CD4-positive, alpha-beta T cell treated with Interleukin-2 at 100 ng/mL for 4 hours (primary cell): ENCODE results near the gene CLBA1.

Experiments used
- DNase-seq: peaks from one replicate; pipeline ENCODE4 v3.0.0-alpha.2; 2020; ENCODE audit warnings: low spot score

The CLBA1 gene

DNA sequence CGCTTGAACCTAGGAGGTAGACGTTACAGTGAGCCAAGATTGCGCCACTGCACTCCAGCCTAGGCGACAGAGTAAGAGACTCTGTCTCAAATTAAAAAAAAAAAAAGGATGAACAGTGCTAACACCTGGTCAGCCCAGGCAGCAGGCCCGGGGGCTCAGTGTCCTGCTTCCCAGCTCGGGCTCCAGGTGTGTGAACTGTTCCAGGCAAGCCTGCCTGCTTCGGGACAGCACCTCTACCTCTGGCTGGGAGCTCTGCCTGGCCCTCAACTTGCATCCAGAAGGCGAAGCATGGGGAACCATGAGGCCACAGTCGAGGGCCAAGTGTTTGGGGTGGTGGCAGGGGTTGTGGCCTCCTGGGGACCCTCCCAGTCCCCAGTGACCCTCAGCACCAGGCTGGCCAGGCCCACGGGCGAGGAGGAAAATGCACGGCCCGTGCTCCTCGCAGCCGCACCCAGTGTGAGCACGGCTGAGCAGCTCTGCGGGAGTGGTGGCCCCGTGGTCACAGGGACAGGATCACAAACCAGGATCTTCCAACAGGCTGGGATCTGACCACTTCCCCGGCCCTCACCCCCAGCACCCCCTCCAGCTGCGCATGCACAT, 19.8 kb downstream of the CLBA1 start:
- no peak for DNase-seq

DNA sequence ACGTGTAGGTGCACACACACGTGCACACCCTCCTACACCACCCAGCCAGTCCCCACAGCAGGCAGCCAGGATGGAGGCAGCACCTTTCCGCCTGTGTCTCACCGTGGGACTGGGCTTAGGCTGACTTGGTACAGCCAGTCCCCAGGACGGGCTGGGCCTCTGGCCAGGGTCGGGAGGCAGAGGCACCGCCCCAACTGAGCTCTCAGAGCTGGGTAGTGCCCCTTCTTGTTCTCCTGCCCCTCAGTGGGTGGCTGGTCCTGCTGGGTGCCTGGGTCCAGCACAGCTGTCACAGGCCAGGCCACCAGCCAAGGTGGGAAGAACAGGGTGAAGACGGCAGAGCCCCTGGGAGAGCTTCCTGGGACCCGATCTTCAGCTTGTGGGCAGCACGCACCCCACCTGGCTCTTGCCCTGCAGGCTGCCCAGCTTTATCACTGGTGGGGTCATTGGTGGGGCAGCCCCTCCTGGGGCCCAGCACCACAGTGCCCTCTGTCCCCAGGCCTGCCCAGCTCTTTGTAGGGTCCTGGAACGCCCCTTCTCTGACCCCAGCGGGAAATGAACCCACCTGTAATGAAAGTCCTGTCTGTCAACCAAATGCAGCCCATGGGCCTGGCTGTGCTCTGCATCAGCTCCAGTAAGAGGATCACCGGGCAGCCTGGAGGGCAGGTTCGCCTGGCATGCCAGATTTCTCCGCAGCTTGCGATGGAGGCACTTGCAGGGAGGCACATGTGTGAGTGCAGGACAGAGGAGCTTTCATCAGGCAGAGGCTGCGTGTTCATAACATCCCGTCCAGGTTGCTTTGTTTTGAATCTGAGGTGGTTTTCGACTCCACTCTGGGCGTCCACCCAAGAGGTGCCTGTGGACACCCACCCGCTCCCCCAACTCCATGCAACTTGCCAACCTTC, 20.6 kb downstream of the CLBA1 start:
- no peak for DNase-seq

DNA sequence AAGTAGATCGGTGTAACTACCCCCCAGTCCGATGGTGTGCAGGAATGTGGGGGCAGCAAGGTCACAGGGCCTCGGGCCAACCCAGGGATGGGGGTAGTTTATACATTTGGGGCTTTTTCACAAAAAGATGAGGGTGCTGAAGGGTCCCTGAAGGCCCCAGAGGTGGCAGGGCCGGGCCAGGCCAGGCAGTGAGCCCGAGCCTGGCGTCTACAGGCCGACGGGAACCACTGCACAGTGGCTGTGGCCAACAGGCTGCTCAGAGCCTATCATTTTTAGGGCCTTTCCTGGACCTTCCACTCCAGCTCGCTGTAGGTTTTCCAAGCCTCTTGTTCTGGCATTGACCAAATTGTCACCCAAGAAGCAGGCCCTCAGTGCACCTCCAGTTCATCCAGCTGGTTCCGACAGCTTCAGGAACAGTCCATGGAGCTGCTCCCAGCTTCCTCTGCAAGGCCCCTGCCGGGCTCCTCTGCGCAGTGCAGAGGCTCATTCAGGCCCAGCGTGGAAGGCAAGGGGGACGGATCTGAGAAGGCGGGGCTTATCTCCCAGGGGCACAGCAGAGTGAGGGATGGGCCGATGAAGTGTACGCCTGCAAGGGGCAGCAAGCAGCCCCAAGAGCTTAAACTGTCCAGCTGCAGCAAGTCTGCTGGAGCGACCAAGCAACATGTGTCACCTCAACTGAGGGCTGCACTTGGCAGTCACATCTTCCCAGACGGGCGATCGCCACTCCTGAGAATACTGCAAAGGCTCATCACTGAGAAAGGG, 21.4 kb downstream of the CLBA1 start:
- no peak for DNase-seq

DNA sequence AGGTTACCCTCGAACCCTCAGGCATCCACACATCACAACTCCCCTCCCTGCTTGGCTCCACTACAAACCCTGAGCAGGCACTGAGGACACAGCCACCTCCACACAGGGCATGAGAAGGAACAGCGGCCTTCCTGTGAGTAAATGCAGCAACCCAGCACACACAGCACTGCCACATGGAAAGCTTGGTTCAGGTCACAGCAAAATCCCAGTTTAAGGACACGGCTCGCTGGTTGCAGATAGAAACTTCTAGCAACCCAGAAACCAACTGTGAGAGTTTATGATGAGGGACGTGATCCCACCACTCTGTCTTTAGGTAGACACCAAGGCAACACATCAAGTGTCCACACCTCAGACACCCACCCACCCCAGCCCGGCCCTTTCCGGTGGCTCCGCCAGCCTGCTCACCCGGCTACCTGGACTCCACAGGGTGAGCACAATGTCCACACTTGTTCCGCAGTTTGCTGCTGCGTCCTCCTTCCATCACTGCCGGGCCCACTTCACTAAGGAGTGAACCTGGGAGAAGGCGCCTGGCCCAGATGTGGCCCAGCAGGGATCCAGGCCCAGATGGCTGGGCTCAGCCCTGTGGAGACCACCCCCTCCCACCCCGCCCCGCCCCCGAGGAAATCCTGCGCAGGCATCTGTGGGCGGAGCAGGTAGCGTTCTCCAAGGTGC, 22.1 kb downstream of the CLBA1 start:
- no peak for DNase-seq

DNA sequence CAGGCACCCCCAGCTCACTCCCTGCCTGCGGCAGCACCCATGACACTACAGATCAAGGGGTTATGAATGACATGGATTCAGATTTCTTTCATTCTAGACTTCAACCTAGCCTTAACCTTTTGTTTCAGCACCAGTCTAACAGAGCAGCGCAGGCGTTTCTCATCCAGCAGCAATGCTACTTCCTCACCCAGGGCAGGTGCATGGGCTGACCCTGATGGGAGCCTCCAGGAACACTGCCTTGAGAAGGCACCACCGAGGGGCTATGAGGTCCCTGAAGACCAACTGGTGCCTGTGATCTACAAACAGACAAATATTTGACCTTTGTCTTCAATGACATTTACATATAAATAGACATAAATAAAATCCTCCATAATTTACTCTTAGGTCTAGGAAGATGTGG, 24.5 kb downstream of the CLBA1 start:
- no peak for DNase-seq

DNA sequence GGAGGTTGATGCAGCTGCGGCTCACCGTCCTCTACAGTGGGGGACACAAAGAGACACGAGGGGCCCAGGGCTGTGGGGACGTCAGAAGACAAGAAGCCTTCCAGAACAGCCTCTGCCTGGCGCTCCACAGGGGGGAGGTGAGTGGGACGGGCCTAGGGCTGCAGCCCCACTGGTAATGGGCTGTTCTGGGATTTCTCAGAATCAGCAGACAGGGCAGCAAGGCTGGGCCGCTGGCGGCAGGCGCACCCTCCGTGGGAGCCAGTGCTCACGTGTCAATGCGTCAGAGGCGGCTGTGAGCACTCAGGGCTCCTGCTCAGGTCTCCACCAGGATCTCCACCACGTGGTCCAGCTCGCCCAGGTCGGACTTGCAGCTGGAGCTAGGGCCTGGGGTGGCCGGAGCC, 25.3 kb downstream of the CLBA1 start:
- DNase-seq: no peak

DNA sequence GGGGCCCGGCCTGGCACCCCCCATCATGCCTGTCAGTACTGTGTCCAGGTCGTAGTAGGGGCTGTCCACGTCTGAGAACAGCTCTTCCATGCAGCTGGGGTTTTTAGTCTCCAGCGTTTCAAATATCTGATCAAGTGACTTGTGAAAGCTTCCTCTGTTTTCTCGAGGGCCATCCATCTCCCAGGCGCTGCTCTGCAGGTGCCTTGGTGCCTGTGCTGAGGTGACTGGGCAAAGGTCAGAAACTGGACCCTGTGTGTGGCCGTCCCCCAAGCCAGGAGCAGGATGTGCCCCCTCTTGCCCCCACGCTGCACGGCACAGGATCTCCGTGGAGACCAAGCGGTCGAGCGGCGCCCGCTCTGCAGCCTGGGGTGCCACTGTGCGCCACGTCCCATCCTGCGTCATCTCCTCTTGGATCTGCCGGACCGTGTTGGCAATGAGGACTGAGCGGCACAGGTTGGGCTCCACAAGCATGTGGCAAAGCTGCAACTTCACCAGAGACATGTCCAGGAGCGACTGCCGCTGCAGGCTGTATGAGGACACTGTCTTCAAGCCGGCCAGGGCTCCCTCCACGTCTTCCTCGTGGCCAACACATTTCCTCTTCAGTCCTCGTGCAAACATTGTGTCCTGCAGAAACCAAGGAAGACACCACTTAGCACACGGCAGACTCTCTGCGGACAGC, 25.9 kb downstream of the CLBA1 start:
- DNase-seq: no peak

DNA sequence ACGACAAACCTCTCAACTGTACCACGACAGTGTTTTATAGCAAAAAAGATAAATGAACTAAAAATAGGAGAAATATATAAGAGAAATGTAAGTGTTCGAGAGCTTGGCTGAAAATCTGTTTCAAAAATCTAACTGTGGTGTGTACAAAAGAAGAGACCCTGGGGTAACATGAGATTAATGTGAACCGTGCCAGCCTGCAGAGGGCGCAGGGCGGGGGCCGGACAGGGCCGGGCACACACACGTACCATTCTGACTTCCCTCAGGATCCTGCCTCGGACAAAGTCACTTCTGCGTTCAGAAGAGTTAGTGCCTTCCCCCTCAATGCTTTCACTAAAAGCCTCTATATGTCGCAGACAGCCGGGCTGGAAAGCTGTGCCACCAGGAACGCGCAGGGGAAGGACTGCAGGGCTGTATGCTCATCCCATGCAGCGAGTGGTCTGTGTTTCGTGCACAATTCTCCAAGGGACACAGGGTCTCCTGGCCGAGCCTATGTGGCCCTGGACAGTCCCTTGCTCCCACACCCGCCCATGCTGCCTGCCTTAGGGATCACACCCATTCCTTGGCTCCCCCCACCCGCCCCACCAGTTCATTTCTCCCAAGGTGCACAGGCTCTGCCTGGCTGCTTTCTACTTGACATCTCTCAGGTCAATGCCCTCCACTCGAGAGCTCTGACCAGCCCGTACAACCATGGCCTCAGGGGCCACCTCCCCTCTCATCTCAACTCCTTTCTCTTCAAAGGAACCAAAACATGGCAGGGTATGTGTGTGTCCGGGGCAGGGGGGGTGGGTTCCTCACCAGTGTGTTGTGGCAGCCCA, 26.8 kb downstream of the CLBA1 start:
- DNase-seq: no peak

DNA sequence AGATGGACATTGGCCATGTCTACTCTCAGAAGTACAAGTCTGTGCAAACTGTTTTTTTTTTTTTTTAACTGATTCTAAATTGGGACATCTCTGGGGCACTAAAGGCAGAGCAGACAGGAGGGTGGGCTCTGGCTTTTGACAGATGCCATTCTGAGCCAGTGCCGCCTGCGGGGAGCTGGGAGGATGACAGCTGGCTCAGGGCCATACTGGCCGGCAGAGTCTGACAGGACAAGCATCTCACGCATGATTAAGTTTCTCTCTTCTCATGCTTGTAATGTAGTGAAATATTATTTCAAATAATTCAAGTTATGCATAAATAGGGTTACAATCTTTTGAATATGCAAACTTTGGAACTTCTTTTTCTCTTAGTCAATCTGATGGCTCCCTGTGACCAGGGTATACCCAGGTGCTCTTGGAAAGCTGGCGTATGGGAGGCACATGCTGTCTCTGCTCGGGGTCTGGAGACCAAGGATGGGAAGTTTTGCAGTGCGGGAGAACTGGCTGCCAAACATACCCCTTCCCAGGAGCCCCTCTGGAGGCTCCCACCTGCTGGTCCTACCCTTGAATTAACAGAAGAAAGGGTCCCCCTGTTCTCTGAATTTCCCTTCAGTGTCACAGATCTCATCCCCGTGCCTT, 27.7 kb downstream of the CLBA1 start:
- no peak for DNase-seq

DNA sequence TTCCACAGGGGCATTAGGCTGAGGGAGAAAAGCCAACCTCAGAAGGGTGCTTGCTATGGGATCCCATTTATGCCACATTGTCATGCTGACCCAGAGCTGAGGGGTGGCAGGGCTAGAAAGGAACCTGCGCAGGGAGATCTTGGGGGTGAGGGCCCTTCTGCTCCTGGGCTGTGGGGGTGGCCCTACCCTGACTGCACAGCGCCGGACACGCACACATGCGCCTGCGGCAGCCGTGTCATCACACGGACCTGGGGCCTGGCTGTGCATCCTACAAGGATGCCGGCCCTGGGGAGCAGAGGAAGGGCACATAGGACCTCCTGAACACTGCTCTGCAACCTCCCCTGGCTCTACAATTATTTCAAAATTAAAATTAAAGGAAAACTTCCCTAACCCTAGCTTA, 28.4 kb downstream of the CLBA1 start:
- no peak for DNase-seq

DNA sequence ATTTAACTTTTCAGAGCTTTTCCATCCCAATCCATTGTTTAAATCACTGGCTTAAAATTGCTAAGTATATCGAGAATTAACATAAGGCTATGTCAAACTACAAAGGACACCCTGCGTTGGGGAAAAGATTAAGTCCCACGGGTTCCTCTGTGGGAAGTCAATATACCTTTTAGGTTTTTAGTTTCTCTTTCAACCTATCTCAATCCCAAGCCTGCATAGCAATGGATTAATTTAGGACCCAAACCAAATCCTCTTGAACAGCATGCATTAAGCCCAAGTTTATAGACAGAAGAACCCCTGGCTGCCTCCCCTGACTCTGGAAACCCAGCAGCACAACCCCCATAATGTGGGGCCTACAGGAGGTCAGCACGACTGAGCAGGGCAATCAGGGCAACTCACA, 29.0 kb downstream of the CLBA1 start:
- DNase-seq: no peak

DNA sequence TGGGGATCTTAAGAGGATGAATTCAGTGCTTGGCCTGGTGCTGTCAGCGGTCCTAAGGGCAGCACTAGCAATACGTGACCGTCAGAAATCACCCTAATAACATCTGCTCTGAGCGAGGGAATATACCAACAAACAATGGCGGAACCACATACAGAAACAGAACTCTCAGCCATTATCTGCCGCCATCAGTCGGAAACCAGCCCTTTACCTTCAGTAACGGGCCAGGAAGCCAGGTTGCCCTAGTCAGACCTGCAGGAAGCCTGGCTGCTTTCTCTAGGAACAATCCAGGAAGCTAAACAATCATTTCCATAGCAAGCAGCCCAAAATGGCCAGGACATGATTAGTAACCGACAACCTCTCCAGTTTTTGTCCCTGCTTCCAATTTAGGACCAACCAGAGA, 29.7 kb downstream of the CLBA1 start:
- peak; percentile 26 for DNase-seq

DNA sequence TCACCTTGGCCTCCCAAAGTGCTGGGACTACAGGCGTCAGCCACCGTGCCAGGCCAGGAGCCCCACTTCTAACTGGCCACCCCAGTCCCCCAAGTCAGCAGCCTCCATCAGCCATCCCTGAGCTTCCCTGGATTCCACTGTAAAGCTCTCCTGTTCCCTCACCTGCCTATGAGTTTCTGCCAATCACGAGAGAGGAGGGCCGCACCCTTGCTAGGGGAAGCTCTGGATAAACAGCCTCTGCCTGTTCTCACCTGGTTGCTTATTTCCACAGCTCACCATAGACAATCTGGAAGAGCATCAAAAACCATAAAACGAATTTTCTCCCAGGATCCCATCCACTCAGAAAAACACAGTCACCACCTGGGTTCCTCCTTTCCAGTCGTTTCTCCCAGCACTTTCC, 30.3 kb downstream of the CLBA1 start:
- DNase-seq: no peak

DNA sequence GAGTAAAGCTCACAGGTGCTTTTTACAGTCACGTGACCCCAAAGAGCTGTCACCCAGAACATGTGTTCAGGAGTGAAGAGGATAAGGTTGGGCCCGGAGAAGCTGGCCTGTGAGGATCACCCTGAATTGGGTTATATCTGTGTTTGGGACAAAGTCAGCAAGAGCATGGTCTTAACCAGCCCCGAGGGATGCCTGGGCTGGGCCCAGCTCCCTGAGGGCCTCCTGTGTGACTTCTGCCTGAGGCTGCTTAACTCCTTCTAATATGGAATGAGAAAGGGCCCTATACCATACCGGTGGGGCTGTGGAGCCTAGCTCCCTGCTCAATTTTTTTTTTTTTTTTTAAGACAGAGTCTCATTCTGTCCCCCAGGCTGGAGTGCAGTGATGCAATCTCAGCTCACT, 32.8 kb downstream of the CLBA1 start:
- no peak for DNase-seq

DNA sequence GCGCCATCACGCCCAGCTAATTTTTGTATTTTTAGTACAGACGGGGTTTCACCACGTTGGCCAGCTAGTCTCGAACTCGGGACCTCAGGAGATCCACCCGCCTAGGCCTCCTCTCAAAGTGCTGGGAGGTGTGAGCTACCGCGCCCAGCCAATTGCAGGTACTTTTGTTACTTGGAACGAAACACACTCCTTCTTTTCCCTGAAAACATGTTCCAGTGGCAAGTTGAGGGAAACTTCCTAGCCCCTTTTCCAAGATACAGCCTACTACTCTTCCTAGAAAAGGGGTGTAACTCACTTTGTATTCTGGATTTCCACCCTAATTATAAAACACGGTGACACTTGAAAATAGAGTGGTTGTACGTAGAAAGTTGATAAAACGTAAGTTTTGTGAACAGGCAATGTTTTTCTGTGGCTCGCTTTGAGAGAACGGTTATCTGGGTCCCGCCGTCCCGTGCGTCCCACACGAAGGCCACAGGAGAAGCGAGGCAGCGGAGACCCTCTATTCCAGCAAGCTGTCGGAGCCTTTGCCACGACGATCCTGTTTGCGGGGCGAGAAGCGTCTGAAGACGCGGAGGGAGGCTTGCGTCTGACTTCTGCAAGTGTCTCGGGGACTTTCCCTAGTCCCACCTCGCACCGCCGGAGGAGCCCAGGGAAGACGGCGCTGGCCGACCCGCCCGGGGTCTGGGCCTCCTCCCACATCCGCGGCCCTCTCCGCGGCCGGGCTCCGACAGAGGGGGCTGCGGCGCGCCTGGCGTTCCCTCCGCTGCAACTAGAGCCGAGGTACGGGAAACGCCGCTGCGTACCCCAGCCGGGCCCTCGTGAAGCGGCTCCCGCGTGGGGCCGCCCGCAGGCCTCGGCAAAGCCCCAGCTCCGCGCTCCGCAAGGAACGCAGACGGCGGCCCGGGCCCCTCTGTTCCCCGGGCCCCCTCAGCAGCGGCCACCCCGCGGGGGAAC, 34.5 kb downstream of the CLBA1 start:
- peak; percentile 57 for DNase-seq

DNA sequence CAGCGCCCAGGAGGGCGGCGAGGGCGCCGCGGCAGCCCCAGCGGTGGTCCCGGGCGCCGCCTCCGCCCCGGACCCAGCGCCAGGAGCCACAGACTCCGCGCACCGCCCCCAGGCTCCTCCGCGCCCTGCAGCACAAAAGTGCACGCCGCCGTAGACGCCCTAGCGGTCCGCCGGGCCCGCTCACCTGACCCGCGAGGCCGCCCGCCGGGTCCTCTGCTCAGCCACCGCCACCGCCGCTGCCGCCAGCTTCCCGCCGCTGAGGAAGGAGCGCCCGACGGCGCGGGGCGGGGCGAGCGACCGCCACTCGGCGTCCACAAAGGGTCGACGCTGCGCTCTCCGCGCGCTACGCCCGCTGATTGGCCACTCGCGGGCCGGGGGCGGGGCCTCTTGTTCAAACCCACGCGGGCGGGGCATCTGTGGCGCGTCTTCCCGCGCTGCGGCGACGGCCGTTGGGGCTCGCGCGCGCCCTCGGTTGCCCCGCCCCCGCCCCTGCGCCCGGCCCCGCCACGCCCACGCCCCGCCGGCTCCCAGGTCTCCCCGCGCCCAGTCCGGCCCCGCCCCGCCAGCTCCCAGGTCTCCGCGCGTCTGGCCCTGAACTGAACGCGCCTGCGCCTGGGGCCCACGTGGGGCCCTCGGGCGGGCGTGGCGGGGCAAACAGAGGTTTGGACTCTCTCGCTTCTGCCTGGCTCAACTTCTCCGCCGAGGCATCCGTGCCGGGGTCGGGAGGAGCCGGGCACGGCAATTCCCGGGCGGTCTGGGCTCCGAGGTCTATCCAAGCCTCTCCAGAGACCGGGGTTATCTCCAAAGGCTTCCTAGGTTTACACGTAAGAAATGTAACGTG, 35.4 kb downstream of the CLBA1 start, which contains the start of gene CDCA4:
TSS of gene CDCA4 (minus strand) at position 269 of the 841 bp plus-strand sequence. CDS start 9,154 bp downstream, outside the sequence.
- peak; percentile 98 for DNase-seq

DNA sequence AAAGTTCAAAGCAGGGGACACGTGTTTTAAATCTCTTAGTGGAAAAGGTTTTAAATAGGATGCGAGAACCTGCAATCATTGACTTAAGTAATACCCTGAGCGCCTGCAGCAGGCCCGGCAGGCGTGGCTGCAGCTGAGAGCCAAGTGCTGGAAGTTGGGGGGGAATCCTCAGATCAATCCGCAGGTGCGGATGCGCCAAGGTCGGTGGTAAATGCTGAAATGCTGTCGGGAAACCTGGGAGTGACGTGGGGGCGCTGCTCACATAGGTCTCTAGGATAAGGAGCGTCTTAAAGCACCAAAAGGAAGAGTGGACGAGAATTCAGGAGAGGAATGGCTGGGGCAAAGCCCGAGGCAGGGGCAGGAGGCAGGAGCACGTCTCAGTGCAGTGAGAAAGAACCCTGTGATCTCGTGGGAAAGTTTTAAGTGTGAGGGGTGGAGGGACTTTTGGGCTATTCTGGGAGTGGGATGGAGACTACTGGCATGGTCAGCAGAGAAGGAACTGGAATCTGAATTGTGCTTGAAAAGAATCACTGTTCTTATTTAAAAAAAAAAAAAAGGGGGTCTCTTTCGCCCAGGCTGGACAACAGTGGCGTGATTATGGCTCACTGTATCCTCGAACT, 36.2 kb downstream of the CLBA1 start:
- DNase-seq: peak; percentile 19

DNA sequence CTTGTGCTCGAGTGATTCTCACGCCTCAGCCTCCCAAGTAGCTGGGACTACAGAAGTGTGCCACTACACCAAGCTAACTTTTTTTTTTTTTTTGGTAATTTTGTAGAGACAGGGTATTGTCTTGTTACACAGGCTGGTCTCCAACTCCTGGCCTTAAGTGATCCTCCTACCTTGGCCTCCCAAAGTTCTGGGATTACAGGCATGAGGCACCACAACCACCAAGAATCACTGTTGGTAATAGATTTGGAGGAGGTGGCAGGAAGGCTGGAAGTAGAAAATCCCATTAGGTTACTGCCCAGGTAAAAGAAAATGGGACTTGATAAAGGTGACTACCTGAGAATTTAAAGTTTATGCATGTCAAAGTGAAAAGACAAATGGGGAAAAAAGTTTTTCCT, 36.7 kb downstream of the CLBA1 start:
- no peak for DNase-seq
